Chondrocyte (in vitro differentiated cells): ENCODE results near the gene ACACA. TPM values are rescaled to one million over a fixed set of nuclear protein-coding genes. Genes with fewer than 3 reads are reported as not detected.

Experiments used
- DNase-seq: peaks from one replicate; pipeline ENCODE4 v3.0.0; 2021; ENCODE audit warnings: mixed read lengths, low spot score
- H3K27ac Mint-ChIP-seq: one replicate; pipeline ENCODE4 v1.8.0; 2021; ENCODE audit warnings: mild to moderate bottlenecking, moderate library complexity, mixed read lengths; ENCODE audit not compliant: unreplicated experiment
- H3K27me3 Mint-ChIP-seq: 2 replicates; pipeline ENCODE4 v1.8.0; 2021; ENCODE audit warnings: low read depth, mixed read lengths
- H3K36me3 Mint-ChIP-seq: 2 replicates; pipeline ENCODE4 v1.8.0; 2021; ENCODE audit warnings: low read depth, mixed read lengths
- H3K4me1 Mint-ChIP-seq: 2 replicates; pipeline ENCODE4 v1.8.0; 2021; ENCODE audit warnings: low read depth, mild to moderate bottlenecking, mixed read lengths
- H3K4me3 Mint-ChIP-seq: one replicate; pipeline ENCODE4 v1.8.0; 2021; ENCODE audit warnings: mild to moderate bottlenecking, moderate library complexity, mixed read lengths; ENCODE audit not compliant: unreplicated experiment
- H3K9me3 Mint-ChIP-seq: 2 replicates; pipeline ENCODE4 v1.8.0; 2021; ENCODE audit warnings: low read depth, mixed read lengths
- total RNA-seq: library from RNA; stranded (reverse); gene quantifications from 3 replicates; pipeline ENCODE4 v1.2.1, GENCODE V29; 2021
- TF ChIP-seq, protein P1 (sequence below): fragments of 200-600 bp; sonication (generic); IDR thresholded peaks from 2 replicates; pipeline ENCODE4 v1.5.0; 2021; ENCODE audit warnings: antibody characterized with exemption, mild to moderate bottlenecking, moderate library complexity

The ACACA gene
- total RNA-seq, 1 donor from 2014 or later, result 77.1 TPM

DNA sequence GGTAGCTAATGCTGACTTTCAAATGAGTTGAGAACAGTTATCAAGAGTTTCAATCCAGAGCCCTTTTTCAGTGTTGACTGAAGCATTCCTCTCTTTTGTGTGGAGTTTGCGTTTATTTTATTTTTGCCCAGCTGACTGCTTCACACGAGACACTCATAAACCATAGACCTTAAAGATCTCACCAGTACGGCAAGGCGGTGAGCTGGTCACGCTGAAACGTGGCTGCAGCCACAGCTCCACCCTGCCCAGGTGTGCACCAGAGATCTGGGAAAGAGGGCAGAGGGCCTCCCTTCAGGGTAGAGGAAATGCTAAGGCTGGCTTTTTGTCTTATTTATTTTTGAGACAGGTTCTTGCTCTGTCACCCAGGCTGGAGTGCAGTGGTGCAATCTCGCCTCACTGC, 345.7 kb downstream of the ACACA start:
- H3K9me3 Mint-ChIP-seq, result no peaks in the 10 kb centered on the region
- peaks cover 7% of the 10 kb centered on the region for H3K27me3 Mint-ChIP-seq
- no peak overlapping the region for H3K27ac Mint-ChIP-seq
- TF ChIP-seq, protein P1, sequence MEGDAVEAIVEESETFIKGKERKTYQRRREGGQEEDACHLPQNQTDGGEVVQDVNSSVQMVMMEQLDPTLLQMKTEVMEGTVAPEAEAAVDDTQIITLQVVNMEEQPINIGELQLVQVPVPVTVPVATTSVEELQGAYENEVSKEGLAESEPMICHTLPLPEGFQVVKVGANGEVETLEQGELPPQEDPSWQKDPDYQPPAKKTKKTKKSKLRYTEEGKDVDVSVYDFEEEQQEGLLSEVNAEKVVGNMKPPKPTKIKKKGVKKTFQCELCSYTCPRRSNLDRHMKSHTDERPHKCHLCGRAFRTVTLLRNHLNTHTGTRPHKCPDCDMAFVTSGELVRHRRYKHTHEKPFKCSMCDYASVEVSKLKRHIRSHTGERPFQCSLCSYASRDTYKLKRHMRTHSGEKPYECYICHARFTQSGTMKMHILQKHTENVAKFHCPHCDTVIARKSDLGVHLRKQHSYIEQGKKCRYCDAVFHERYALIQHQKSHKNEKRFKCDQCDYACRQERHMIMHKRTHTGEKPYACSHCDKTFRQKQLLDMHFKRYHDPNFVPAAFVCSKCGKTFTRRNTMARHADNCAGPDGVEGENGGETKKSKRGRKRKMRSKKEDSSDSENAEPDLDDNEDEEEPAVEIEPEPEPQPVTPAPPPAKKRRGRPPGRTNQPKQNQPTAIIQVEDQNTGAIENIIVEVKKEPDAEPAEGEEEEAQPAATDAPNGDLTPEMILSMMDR, result no peak
- no peaks in the 10 kb centered on the region for H3K4me1 Mint-ChIP-seq
- H3K4me3 Mint-ChIP-seq, result no peak overlapping the region
- H3K36me3 Mint-ChIP-seq, result peaks cover 11% of the 10 kb centered on the region
- DNase-seq, result no peak

DNA sequence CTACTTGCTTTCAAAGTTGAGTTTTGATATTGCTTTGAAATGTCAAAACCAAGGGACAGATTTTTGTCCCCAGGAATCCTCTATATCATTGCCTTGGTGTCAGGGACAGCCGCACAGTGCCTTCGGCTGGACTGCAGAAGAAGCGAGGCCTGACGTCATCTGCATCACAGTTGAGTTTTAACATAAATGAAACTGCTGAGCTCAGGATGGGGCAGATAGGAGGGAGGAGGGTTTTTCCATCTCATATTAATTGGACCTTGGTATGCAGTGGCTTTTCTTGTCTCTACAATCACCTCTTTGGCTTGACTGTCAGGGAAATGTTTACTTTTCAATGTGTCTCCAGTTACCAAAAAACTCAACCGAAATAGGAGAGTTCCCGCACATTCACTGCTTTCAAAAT, 346.5 kb downstream of the ACACA start:
- Mint-ChIP-seq H3K4me1 (no peaks in the 10 kb centered on the region), H3K27me3 (peaks cover 7% of the 10 kb centered on the region), H3K9me3 (no peaks in the 10 kb centered on the region), H3K4me3 (no peak overlapping the region), H3K27ac (no peak overlapping the region), H3K36me3 (peaks cover 11% of the 10 kb centered on the region)
- no peak for DNase-seq
- TF ChIP-seq, protein P1, result no peak

DNA sequence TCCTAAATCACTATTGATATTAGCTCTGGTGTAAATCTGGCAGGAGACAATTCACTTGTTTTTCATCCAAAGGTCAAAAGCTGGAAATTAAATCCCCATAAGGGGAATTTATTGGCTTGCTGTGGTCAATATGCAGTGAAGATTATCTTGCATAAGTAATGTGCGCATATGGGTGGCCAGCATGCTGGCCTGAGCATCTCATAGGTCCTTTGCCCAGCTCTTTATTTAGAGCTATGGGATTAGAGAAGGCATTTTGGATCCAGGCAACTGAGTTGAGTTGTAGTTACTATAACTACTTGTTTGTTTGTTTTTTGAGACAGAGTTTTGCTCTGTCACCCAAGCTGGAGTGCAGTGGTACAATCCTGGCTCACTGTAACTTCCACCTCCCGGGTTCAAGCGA, 347.1 kb downstream of the ACACA start:
- H3K9me3 Mint-ChIP-seq, result no peaks in the 10 kb centered on the region
- no peak for DNase-seq
- no peak overlapping the region for H3K4me3 Mint-ChIP-seq
- no peaks in the 10 kb centered on the region for H3K4me1 Mint-ChIP-seq
- H3K27me3 Mint-ChIP-seq, result peaks cover 5% of the 10 kb centered on the region
- H3K27ac Mint-ChIP-seq, result no peak overlapping the region
- H3K36me3 Mint-ChIP-seq, result peaks cover 13% of the 10 kb centered on the region
- TF ChIP-seq, protein P1, result no peak

DNA sequence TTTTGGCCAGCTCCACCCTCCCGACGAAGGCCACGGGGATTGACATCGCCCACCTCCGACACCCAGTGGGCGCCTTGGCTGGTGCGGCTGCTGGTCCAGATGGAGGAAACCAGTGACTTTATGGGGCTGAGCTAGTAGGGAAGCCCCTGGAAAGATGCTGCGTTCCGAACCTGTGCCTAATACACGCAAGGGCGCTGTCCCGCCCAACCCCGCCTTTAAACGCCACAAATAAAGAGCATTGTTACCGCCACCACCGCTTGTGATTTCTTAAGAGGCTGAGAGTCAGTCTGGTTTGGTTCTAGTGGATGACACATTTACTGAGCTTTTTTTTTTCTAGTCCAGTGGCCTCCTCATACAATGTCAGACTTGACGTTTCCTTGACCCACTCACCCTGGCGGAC, 350.0 kb downstream of the ACACA start:
- Mint-ChIP-seq H3K27ac (no peak overlapping the region), H3K27me3 (no peaks in the 10 kb centered on the region), H3K9me3 (no peaks in the 10 kb centered on the region), H3K36me3 (peaks cover 15% of the 10 kb centered on the region), H3K4me3 (no peak overlapping the region), H3K4me1 (no peaks in the 10 kb centered on the region)
- TF ChIP-seq, protein P1, result no peak
- no peak for DNase-seq

DNA sequence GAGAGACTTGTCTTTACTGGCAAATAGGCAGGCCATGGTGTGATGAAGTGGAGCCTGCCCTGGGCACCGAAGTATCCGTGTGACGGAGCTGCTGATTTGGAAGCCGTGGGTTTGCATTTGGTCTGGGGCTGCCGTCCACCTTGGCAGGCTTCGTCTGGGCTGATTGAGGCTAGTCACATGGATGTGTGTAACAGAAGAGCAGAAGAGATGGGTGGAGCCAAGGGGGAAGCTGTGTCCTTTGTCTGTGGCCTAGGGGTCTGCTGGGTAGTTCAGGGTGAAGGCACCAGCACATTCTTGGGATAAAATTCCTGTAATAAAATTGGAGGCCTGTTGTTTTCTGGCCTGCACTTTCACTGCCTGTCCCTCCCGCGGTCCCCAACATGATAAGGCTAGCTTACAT, 351.7 kb downstream of the ACACA start:
- H3K27me3 Mint-ChIP-seq, result no peaks in the 10 kb centered on the region
- H3K4me3 Mint-ChIP-seq, result no peak overlapping the region
- no peaks in the 10 kb centered on the region for H3K9me3 Mint-ChIP-seq
- DNase-seq, result no peak
- no peaks in the 10 kb centered on the region for H3K4me1 Mint-ChIP-seq
- H3K27ac Mint-ChIP-seq, result no peak overlapping the region
- TF ChIP-seq, protein P1, result no peak
- peaks cover 15% of the 10 kb centered on the region for H3K36me3 Mint-ChIP-seq
